CD1c-positive myeloid dendritic cell (primary cell): ENCODE measurements around the gene SPACA4.
A peak's percentile ranks its signal among the peaks of the same experiment; 100 is the strongest.

Source experiments
- DNase-seq: peaks from one replicate; pipeline ENCODE4 v3.0.0-alpha.2; 2016; ENCODE audit errors: extremely low spot score

Gene SPACA4

GRCh38 chr19:48633148-48634035 is 26.9 kb downstream of the SPACA4 start:
- DNase-seq: no peak

DNA sequence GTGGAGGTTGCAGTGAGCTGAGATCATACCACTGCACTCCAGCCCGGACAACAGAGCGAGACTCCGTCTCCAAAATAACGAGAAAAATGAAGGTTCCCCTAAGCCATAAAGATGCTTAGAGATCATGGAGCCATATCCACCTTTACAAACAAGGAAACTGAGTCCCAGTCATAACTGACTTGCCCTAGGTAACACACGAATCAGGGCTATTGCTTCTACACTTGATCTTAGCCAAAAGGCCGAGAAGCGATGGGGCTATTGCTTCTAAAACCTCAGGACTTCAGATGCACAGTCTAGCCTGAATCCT is 27.4 kb downstream of the SPACA4 start:
- DNase-seq: no peak

DNA sequence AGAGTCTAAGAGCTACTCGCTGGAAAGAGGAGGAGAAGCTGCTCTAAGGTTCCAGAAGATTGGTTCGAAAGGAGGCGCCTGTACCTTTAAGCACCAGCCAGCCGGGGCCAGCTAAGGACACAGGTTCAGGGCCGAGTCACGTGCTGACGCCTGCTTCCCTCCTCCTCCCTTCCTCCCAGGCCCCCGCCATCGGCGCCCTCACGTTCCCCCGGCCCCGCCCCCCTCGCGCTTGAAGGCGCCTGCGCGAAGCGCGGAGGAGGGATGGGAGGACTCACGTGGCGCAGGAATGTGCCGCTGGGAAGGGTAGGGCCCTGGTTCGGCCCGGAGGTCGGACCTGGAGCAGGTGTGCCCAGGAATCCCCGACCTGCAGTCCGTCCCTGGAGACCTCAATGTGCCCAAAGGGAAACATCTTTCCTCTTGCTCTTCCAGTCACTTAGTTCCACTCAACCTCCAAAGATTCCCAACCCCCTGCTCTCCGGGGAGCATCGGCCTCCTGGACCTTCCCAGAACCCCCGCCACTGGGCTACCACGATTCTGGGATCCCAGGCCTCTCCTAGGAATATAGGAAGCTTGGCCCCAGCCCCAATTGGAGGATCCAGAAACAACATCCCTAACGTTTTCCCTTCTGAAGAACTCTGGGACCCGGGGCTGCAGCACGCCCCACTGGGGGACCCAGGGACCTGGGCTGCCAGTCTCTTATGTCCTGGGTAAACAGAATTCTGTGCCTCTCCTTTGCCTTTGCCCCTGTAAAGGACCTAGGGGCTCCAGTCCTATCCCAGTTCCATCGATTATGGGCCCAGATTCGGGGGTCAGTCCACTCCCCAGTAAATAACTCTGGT is 28.1 kb downstream of the SPACA4 start:
- peak; percentile 89 for DNase-seq

DNA sequence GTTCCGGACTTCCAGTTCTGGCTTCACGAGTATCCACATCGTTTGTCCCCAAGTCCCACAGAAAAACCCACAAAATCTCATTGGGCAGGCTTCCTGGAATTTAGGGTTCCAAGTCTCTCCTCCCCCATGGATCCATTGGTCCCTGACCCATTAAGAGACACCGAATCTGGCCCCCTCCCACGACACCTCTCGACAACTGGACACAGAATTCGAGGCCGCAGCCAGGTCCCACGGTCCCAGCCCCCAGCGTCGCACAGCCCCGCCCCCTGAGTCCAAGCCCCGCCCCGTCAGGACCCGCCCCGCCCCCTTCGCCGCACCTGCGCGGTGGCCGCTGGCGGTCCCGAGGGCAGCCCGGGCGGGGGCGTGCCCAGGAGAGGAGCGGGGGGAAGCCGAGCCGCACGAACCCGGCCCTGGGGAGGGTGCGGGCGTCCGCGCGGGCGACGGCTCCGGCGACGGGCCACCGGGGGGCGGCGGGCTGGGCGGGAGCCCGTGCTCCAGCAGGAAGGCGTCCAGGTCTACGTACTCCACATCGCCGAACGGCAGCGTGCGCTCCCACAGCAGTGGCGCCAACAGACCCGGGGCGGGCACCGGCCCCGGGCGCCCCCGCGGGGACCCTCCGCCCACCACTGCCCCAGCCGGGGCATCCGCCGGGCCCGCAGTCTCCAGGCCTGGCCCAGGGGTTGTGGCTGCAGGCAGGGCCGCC is 28.9 kb downstream of the SPACA4 start:
- peak; percentile 83 for DNase-seq

DNA sequence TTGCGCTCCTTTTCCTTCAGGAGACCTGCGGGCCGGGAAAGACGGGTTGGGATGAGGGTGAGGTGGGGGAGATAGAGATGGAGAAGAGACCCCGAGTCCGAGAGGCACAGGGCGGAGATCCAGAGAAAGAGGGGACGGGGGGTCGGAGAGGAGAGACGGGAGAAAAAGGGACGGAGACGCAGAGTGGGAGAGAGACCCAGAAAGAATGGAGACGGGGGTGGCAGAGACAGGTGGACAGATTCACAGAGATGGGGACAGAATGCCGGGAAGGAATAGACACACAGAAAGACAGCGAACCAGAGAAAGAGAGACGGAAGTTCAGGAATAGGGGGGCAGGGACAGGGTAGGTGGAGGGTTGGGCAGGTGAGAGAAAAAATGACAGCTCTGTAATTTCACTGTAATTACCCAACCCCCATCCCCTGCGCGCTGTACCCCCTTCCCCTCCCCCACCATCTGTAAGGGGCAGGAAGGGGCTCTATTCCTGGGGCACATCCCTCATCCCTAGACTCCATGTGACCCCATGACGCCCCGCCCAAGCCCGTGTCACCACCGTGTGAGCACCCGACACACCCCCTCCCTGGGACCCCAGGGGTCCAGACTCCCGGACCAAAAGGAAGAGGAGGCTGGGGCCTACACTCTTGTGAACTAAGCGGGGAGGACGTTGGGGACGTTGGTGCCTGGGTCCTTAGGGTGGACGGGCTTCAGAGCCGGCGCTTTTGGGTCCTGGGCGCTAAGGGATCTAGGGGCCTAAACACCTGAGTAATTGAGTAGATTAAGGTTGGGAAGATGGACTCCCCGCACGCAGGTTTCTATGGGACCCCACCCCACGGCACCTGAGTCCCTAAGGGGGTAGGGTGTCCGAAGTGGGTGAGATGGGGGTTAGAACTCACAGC is 29.7 kb downstream of the SPACA4 start:
- peak; percentile 33 for DNase-seq

- no peak for DNase-seq
These were observed 30.4 kb downstream of the SPACA4 start, which contains the start of gene DBP for GRCh38 chr19:48636859-48637448. DBP (minus strand) TSS chr19:48637379; CDS start chr19:48636994, 385 bp downstream.

- peak; percentile 99 for DNase-seq
These were observed 31.0 kb downstream of the SPACA4 start for GRCh38 chr19:48637449-48637947.

- peak; percentile 93 for DNase-seq
These were observed 31.6 kb downstream of the SPACA4 start for GRCh38 chr19:48637948-48638830.

DNA sequence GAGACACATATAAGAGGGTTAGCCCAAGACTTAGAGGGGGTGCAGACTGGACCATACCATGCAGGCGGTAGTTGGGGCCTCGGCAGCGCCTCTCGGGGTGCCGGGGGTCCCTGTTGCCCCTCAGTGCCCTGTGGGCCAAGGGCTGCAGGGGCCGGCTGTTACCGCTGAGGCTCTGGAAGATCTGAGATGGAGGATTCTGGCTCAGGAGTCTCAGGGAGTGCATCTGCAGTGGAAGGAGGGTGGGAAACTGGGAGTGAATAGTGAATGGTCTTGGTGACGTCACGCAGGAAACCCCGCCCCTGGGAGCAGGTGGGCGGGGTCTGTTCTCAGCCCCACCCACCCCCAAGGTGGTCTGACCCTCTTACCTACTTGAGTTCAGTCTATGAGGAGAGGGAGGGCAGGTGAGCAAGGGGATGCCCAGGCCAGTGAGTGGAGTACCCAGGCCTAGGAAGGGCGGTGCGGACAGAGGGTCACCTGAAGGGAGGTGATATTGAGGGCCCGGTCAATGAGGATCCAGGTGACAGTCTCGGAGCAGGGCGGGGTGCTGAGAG is 32.4 kb downstream of the SPACA4 start:
- no peak for DNase-seq

DNA sequence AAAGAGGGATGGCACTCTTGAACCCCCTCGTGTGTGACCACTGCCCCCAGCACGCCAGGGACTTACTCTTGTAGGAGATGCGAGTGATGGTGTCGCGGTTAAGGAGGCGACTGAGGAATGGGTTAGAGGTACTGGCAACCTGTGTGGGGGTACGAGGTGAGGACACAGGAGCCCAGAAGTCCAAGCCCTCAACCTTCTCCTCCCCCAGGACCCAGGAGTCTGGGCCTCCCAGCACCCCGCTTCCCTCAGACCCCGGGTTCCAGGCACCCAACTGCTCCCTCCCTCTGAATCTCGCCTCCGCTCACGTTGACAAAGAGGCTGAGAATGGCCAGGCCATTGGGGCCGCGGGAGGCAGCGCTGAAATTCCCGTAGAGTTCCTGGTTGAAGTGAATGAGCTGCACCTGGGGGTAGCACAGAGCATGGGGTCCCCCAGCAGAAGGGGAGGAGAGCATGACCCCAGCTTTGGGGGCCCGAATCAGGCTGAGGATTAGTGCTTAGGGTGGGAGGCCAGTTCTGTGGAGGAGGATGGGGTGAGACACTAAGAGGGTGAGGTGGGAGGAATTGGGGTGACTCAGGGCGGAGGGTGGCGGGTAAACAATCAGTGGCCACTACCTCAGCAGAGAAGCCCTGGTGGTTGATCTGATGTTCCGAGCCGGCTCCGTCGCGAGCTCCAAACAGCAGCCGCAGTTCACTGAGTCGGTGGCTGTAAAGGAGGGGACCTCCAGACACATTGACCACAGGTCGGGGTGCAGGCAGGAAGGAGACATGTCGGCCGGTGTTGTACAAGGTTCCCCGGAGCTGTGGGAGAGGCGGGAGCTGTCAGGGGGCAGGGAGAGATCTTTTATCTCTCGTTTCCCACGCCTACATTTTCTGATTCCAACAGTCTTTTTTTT is 33.2 kb downstream of the SPACA4 start:
- no peak for DNase-seq

- DNase-seq: no peak
These were observed 35.3 kb downstream of the SPACA4 start for GRCh38 chr19:48641850-48642249.

- no peak for DNase-seq
These were observed 36.3 kb downstream of the SPACA4 start for GRCh38 chr19:48642862-48643261.

GRCh38 chr19:48644355-48644754 is 37.8 kb downstream of the SPACA4 start:
- DNase-seq: no peak

GRCh38 chr19:48644839-48645619 is 38.5 kb downstream of the SPACA4 start:
- peak; percentile 81 for DNase-seq

DNA sequence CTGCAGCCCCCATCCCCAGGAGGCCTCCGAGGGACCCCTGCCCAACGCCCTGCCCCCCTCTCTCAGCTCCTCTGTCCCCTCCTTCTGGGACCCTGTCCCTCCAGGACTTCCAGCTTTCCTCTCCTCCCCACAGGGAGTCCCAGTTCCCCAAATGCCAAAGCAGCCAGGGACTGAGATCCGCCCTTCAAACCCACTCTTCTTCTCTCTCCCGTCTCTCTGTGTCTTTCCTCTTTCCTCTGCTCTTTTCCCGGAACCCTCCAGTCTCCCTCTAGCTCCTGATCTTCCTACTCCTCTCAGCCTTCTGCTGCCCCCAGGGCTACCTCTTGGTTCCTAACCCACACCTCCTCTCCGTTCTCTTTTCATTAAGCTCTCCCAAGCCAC is 39.1 kb downstream of the SPACA4 start:
- peak; percentile 50 for DNase-seq

GRCh38 chr19:48646001-48646721 is 39.6 kb downstream of the SPACA4 start, which contains the start of gene CA11:
CA11 (minus strand) TSS chr19:48646187; CDS start chr19:48645632, 555 bp downstream.
- peak; percentile 89 for DNase-seq
